ENCODE results near the gene CCDC70.

GRCh38 chr13:51832471-51833152 is 29.2 kb upstream of the CCDC70 start:
- TF ChIP-seq CTCF (IDR thresholded peaks at IDR 0.05) (peak in 4 of 6 experiments; percentile 27 to 45 (median 38)), POLR2A (IDR thresholded peaks at IDR 0.05) (no peak)
